ENCODE results near the gene SCN2B. TPM values are rescaled to one million over a fixed set of nuclear protein-coding genes. Genes with fewer than 3 reads are reported as not detected.

SCN2B gene
- total and polyA plus RNA-seq, 2 of the 4 experiments (the other 2 are of a cell fraction), result under 0.01 to 0.05 TPM

- no peak for ATAC-seq (ENCODE audit: low read depth)
- Histone ChIP-seq H2AFZ (replicated peaks; ENCODE audit: low read length, poor library complexity) (no peak overlapping the region), H4K5ac (ENCODE audit: low read depth, low read length) (no peak overlapping the region), H3K4ac (ENCODE audit: low read depth, low read length) (no peak overlapping the region), H2AK9ac (replicated peaks; ENCODE audit: low read depth, low read length, poor library complexity) (no peak overlapping the region), H4K20me1 (ENCODE audit: insufficient read depth, low read length) (no peaks in the 10 kb centered on the region), H3K23ac (ENCODE audit: low read depth, low read length) (no peak overlapping the region), H3K9me1 (ENCODE audit: insufficient read depth, low read length) (no peaks in the 10 kb centered on the region), H3K56ac (ENCODE audit: extremely low read depth, insufficient read depth, low read length) (no peak overlapping the region), H2BK5ac (ENCODE audit: low read depth, low read length, poor library complexity, severe bottlenecking) (no peak overlapping the region), H3K4me1 (ENCODE audit: control insufficient read depth, insufficient read depth, low read length) (no peaks in the 10 kb centered on the region), H3K27ac (ENCODE audit: insufficient read depth, low read length) (no peak overlapping the region), H2BK120ac (ENCODE audit: low read depth, low read length) (no peak overlapping the region), H3K79me1 (ENCODE audit: low read depth in 1 of 2, low read length in 2 of 2) (no peaks in the 10 kb centered on the region), H2AK5ac (ENCODE audit: low read depth, low read length) (no peak overlapping the region), H2BK20ac (ENCODE audit: low read depth, low read length) (no peak overlapping the region), H3K14ac (replicated peaks; ENCODE audit: low read depth, low read length) (no peak overlapping the region), H3K4me3 (ENCODE audit: insufficient read depth, low read depth, low read length) (no peak overlapping the region), H4K8ac (ENCODE audit: low read depth in 2 of 2, low read length in 2 of 2) (no peak overlapping the region), H3K18ac (ENCODE audit: low read depth, low read length) (no peak overlapping the region), H3K27me3 (ENCODE audit: control insufficient read depth, insufficient read depth, low read length) (peaks cover 25% of the 10 kb centered on the region), H3K36me3 (ENCODE audit: control insufficient read depth, insufficient read depth, low read length) (no peaks in the 10 kb centered on the region), H4K91ac (ENCODE audit: insufficient read depth, low read depth, low read length) (no peak overlapping the region), H3K9ac (ENCODE audit: low read depth, low read length) (no peak overlapping the region), H3K4me2 (ENCODE audit: low read depth, low read length) (no peak overlapping the region), H2BK15ac (ENCODE audit: low read depth, low read length) (no peak overlapping the region), H3K9me3 (ENCODE audit: control insufficient read depth, insufficient read depth, low read length) (no peaks in the 10 kb centered on the region)
- POLR2A ChIA-PET (ENCODE audit: unreplicated experiment), result interaction anchor here (0.5 kb wide), 1 partner anchor 11 kb away, joined by 5 read pairs; no protein-coding TSS in a partner anchor
- in situ Hi-C loops (cut with MboI; ENCODE audit: low sequenced_read_pairs), result loop anchor here (10.0 kb wide), 1 partner anchor 213 kb away; the partner anchor contains the start of gene UBE4A
- 67% methylated on average over 1 of the region's 2 CpGs; no CpG with 5 or more reads in 1 of the 2 experiments for WGBS, 2 experiments (ENCODE audit: extremely low coverage in 2 of 2, insufficient read length in 1 of 2)
- DNase-seq, result no peak
- CTCF ChIA-PET, result interaction anchor here (1.5 kb wide), 1 partner anchor 30 kb away, joined by 4 read pairs; no protein-coding TSS in a partner anchor
- dilution Hi-C loops (cut with HindIII; ENCODE audit: low sequenced_read_pairs, unreplicated experiment), result no loop called here
- no peak for TF ChIP-seq MAFK (IDR thresholded peaks at IDR 0.05; ENCODE audit: low read depth, low read length)
- TF ChIP-seq CEBPB (IDR thresholded peaks at IDR 0.05; ENCODE audit: low read depth, low read length), result peak; percentile 72
- TF ChIP-seq, protein P1, sequence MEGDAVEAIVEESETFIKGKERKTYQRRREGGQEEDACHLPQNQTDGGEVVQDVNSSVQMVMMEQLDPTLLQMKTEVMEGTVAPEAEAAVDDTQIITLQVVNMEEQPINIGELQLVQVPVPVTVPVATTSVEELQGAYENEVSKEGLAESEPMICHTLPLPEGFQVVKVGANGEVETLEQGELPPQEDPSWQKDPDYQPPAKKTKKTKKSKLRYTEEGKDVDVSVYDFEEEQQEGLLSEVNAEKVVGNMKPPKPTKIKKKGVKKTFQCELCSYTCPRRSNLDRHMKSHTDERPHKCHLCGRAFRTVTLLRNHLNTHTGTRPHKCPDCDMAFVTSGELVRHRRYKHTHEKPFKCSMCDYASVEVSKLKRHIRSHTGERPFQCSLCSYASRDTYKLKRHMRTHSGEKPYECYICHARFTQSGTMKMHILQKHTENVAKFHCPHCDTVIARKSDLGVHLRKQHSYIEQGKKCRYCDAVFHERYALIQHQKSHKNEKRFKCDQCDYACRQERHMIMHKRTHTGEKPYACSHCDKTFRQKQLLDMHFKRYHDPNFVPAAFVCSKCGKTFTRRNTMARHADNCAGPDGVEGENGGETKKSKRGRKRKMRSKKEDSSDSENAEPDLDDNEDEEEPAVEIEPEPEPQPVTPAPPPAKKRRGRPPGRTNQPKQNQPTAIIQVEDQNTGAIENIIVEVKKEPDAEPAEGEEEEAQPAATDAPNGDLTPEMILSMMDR (conservative IDR thresholded peaks at IDR 0.05; ENCODE audit: low read depth, low read length), result no peak
- TF ChIP-seq CHD1 (IDR thresholded peaks at IDR 0.05; ENCODE audit: low read depth, low read length), result no peak
- no peak for TF ChIP-seq BHLHE40 (IDR thresholded peaks at IDR 0.05; ENCODE audit: low read depth, low read length)
- no peak for TF ChIP-seq POLR2A (IDR thresholded peaks at IDR 0.05; ENCODE audit: low read depth, low read length)
- no peak for TF ChIP-seq ELK1 (IDR thresholded peaks at IDR 0.05; ENCODE audit: borderline replicate concordance, low read depth, low read length)
- intact Hi-C loops (cut with micrococcal nuclease), result no loop called here
- no TSS peak for BruUV-seq (replicated peaks)
Measured at GRCh38 chr11:118142081-118142480, 34.4 kb downstream of the SCN2B start.

Data from IMR-90 (cell line).